Measurements from ENCODE around the gene MRE11.

The MRE11 gene

DNA sequence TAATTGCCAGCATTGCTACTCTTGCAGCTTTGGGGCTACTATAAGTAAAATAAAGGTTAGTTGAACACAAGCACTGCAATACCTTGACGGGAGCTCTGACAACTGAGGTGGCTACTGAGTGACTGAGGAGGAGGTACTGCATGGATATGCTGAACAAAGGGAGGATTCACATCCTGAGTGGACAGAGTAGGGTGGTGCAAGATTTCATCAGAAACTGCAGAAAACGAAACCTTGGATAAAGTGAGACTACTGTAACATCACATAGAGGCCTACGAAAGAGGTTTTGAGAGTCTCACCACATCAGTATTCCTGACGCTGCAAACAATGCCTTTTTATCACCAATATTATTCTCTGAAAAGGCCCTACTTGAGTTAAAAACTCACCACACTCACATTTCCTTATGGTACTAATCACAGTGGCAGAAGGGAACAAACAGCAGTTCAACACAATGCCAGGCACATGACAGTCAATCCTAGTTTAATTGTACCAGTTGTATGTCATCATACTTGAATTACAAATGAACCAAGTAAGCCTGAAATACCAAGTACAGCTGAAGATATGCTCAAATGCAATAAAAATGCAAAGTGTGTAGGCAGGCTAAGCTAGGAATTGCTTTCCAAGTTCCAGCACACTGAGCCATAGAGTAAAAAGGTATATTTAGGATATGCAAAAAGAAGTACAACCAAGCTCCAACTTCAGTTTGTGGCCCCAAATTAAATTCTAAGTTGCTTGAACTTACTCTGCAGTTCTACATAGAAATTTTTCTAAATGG is 88.4 kb downstream of the MRE11 start:
- no peak for TF ChIP-seq SP1 (IDR thresholded peaks at IDR 0.05)
- no peak for TF ChIP-seq ELF4 (IDR thresholded peaks at IDR 0.05)
- TF ChIP-seq TARDBP (IDR thresholded peaks at IDR 0.05): no peak
- TF ChIP-seq CTBP1 (IDR thresholded peaks at IDR 0.05; ENCODE audit: borderline replicate concordance): no peak
- TF ChIP-seq SUZ12 (IDR thresholded peaks at IDR 0.05): no peak
- TF ChIP-seq HDGF (IDR thresholded peaks at IDR 0.05; ENCODE audit: borderline replicate concordance): no peak
- TF ChIP-seq NFRKB (IDR thresholded peaks at IDR 0.05): no peak
- TF ChIP-seq, protein P1, sequence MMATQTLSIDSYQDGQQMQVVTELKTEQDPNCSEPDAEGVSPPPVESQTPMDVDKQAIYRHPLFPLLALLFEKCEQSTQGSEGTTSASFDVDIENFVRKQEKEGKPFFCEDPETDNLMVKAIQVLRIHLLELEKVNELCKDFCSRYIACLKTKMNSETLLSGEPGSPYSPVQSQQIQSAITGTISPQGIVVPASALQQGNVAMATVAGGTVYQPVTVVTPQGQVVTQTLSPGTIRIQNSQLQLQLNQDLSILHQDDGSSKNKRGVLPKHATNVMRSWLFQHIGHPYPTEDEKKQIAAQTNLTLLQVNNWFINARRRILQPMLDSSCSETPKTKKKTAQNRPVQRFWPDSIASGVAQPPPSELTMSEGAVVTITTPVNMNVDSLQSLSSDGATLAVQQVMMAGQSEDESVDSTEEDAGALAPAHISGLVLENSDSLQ (IDR thresholded peaks at IDR 0.05): no peak
- TF ChIP-seq ARNT (IDR thresholded peaks at IDR 0.05): no peak
- ChIA-PET CTCF (interaction anchor here (1.1 kb wide), 1 partner anchor 12 kb away, joined by 4 read pairs; no protein-coding TSS in a partner anchor), POLR2A (no interaction called here)
- DNase-seq (ENCODE audit: extremely low spot score): no peak

DNA sequence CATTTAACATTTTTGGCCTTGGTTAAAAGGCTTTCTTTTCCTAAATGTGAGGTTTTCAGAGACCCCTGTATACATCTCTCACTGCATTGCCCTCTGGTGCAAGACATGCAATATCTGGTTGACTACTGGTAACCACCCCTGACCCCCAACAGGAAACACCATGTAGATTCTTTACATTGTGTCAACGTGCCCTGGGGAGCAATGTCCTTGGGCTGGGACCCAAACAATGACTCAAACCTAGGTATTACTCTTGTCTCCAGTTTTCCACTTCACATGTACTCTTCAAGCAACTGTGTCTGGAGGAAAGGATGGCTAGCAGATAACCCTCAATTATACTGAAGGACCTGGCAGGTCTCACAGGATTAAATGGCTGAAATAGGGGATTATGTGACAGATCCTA is 91.3 kb downstream of the MRE11 start:
- TF ChIP-seq ZNF384 (IDR thresholded peaks at IDR 0.05) (no peak), SP1 (IDR thresholded peaks at IDR 0.05) (no peak), ELF4 (IDR thresholded peaks at IDR 0.05) (no peak), LEF1 (IDR thresholded peaks at IDR 0.05; ENCODE audit: borderline replicate concordance) (no peak), BHLHE40 (IDR thresholded peaks at IDR 0.05; ENCODE audit: borderline replicate concordance) (no peak), NFRKB (IDR thresholded peaks at IDR 0.05) (no peak), TARDBP (IDR thresholded peaks at IDR 0.05) (no peak), FOXK2 (IDR thresholded peaks at IDR 0.05) (no peak), L3MBTL2 (conservative IDR thresholded peaks at IDR 0.05) (no peak), CTBP1 (IDR thresholded peaks at IDR 0.05; ENCODE audit: borderline replicate concordance) (no peak), SUZ12 (IDR thresholded peaks at IDR 0.05) (no peak), FOXM1 (IDR thresholded peaks at IDR 0.05; ENCODE audit: borderline replicate concordance) (no peak)
- ChIA-PET CTCF (no interaction called here), POLR2A (no interaction called here)
- DNase-seq (ENCODE audit: extremely low spot score): no peak

DNA sequence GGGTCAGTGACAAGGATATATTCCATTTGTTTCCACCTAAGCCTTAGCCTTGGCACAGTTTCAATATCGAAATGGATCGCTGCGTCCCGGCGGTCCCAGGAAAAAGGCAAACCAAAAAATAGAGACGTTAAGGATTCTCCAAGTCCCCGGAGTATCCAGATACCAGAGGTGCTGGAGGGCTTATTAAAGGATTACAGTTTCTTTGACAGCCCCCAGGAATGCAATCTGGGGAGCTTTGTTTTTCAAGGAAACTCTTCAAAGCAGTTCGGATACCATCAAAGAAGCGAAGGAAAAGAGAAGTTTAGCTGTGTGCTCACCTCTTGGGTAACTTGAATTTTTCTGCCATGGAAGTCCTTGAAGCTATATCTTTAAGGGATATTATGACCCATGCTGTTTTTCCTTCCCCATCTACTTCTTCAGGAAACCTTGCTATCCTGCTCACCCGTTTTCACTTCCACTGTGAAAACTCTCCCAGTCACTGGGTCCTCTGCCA is 91.8 kb downstream of the MRE11 start:
- ChIA-PET CTCF (interaction anchor here (0.7 kb wide), 1 partner anchor 245 kb away, joined by 3 read pairs; no protein-coding TSS in a partner anchor), POLR2A (no interaction called here)
- TF ChIP-seq, protein P1 (IDR thresholded peaks at IDR 0.05): no peak
- TF ChIP-seq ARNT (IDR thresholded peaks at IDR 0.05): no peak
- TF ChIP-seq NFRKB (IDR thresholded peaks at IDR 0.05): no peak
- no peak for TF ChIP-seq ELF4 (IDR thresholded peaks at IDR 0.05)
- no peak for DNase-seq (ENCODE audit: extremely low spot score)

DNA sequence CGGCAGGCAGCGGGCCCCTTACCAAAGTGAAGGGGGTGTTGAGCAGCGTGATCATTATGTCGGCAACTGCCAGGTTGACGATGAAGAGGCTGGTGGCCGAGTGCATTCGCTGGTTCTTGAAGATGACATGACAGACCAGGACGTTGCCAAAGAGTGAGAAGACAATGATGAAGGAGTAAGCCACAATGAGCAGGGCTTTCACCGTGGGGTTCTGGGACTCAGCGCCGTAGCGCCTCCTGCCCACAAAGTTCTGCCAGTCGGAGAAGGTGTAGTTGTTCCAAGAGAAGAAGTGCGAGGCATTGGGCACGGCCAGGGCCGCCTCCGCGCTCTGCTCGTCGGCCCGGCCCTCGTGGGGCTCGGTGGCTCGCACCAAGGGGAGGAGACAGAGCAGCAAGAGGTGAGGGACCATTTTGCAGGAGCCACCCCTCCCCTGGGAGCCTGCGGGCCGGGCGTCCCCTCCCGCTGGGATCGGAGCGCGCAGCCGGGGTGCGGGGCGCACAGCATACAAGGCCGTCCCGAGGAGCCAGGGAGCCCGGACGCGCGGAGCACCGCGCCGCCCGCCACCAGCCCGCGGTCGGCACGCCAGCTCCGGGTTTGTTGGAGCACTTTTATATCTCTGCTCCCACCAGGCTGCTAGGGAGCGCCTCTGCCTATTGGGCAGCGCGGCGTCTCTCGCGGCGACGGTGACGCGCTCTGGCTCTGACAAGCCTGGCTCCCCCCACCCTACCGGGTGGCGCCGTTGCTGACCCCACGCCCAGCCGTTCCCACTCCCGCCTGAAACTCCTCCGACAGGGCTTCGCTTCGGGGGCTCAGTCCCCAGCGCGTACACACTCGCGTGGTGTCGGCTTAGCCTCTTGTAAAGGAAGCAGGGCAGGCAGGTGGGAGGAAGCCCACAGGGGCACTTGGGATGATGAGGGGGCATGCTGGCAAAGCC is 92.5 kb downstream of the MRE11 start, which contains the start of gene GPR83:
Gene GPR83 (minus strand): TSS at position 581 of the 934 bp plus-strand sequence. CDS start 172 bp downstream, at position 409.
- peak; percentile 57 for DNase-seq (ENCODE audit: extremely low spot score)
- POLR2A ChIA-PET: no interaction called here
- TF ChIP-seq FOXK2 (IDR thresholded peaks at IDR 0.05) (no peak), ARNT (IDR thresholded peaks at IDR 0.05) (no peak)
- CTCF ChIA-PET: interaction anchor here (0.7 kb wide), 1 partner anchor 246 kb away, joined by 3 read pairs; no protein-coding TSS in a partner anchor

DNA sequence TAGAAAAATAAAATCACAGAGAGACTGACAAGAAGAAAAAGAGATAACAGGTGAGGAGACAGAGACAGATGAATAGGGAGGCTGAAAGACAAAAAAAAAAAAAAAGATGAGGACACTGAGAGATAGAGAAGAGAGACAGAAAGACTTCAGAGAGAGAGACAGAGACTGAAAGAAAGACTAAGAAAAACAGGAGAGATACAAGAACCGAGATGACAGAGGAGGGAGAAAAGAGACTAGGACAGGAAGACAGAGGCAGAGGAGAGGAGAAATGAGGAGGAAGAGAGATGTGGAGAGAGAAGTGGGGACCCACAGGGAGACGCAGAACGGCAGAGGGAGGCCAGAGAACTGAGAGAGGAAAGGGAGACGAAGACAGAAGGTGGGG is 93.2 kb downstream of the MRE11 start:
- TF ChIP-seq ZNF384 (IDR thresholded peaks at IDR 0.05): no peak
- TF ChIP-seq BHLHE40 (IDR thresholded peaks at IDR 0.05; ENCODE audit: borderline replicate concordance): no peak
- no peak for TF ChIP-seq FOXK2 (IDR thresholded peaks at IDR 0.05)
- no peak for TF ChIP-seq ARNT (IDR thresholded peaks at IDR 0.05)
- TF ChIP-seq SUZ12 (IDR thresholded peaks at IDR 0.05): no peak
- TF ChIP-seq, protein P1 (IDR thresholded peaks at IDR 0.05): no peak
- no peak for DNase-seq (ENCODE audit: extremely low spot score)
- CTCF ChIA-PET: no interaction called here
- POLR2A ChIA-PET: no interaction called here

DNA sequence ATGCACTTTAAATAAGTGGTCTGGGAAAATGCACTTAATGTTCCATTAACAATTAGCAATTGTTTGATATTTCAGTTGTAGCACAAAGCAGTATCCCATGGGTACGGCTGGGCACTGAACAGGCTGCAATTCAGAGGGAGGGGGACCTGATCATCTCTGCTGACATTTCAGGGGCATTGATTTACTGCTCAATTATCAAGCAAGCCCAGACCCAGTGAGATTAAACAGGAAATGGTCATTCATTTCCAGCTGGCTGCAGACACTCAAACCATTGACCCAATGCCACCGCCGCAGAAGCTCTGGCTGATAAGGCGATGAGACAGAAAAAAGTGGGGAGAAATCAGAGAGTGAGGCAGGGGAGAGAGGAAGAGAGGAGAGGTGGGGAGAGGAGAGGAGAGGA is 93.6 kb downstream of the MRE11 start:
- no peak for TF ChIP-seq ZNF384 (IDR thresholded peaks at IDR 0.05)
- no peak for TF ChIP-seq L3MBTL2 (conservative IDR thresholded peaks at IDR 0.05)
- no peak for TF ChIP-seq LEF1 (IDR thresholded peaks at IDR 0.05; ENCODE audit: borderline replicate concordance)
- no peak for TF ChIP-seq FOXM1 (IDR thresholded peaks at IDR 0.05; ENCODE audit: borderline replicate concordance)
- TF ChIP-seq, protein P1 (IDR thresholded peaks at IDR 0.05): no peak
- TF ChIP-seq ARNT (IDR thresholded peaks at IDR 0.05): no peak
- TF ChIP-seq TARDBP (IDR thresholded peaks at IDR 0.05): no peak
- no peak for TF ChIP-seq CTBP1 (IDR thresholded peaks at IDR 0.05; ENCODE audit: borderline replicate concordance)
- no peak for TF ChIP-seq BHLHE40 (IDR thresholded peaks at IDR 0.05; ENCODE audit: borderline replicate concordance)
- TF ChIP-seq NFRKB (IDR thresholded peaks at IDR 0.05): no peak
- DNase-seq (ENCODE audit: extremely low spot score): no peak
- ChIA-PET POLR2A (no interaction called here), CTCF (no interaction called here)

Data from HEK293T (cell line).